ENCODE data around the gene ANKRD33. TPM values are rescaled to one million over a fixed set of nuclear protein-coding genes. Genes with fewer than 3 reads are reported as not detected.

The ANKRD33 gene
- total and polyA plus RNA-seq, 2 of the 4 experiments (the other 2 are of a cell fraction), result under 0.01 to 0.03 TPM

GRCh38 chr12:51921017-51921725, 33.3 kb downstream of the ANKRD33 start:
- intact Hi-C loops (cut with micrococcal nuclease) (no loop called here), dilution Hi-C loops (cut with HindIII; ENCODE audit: low sequenced_read_pairs, unreplicated experiment) (no loop called here), in situ Hi-C loops (cut with MboI; ENCODE audit: low sequenced_read_pairs) (no loop called here)
- WGBS, 2 experiments (ENCODE audit: extremely low coverage in 2 of 2, insufficient read length in 1 of 2), result 63% methylated on average over 5 of the region's 7 CpGs; no CpG with 5 or more reads in 1 of the 2 experiments
- H3K14ac ChIP-seq (replicated peaks; ENCODE audit: low read depth, low read length), result no peak overlapping the region
- H2AFZ ChIP-seq (replicated peaks; ENCODE audit: low read length, poor library complexity), result peak overlapping the region; percentile 19
- no peaks in the 10 kb centered on the region; a peak in 1 of 4 replicates for H3K79me1 ChIP-seq (ENCODE audit: low read depth in 1 of 2, low read length in 2 of 2)
- no peak overlapping the region for H3K9ac ChIP-seq (ENCODE audit: low read depth, low read length)
- no peak overlapping the region for H3K27ac ChIP-seq (ENCODE audit: insufficient read depth, low read length)
- no peak overlapping the region for H4K5ac ChIP-seq (ENCODE audit: low read depth, low read length)
- no peaks in the 10 kb centered on the region for H3K9me3 ChIP-seq (ENCODE audit: control insufficient read depth, insufficient read depth, low read length)
- ChIA-PET CTCF (interaction anchor here (0.6 kb wide), 1 partner anchor 1403 kb away, joined by 3 read pairs; no protein-coding TSS in a partner anchor), POLR2A (ENCODE audit: unreplicated experiment) (interaction anchor here (0.9 kb wide), 1 partner anchor 9 kb away, joined by 3 read pairs; no protein-coding TSS in a partner anchor)
- no peak overlapping the region for H2BK5ac ChIP-seq (ENCODE audit: low read depth, low read length, poor library complexity, severe bottlenecking)
- H3K18ac ChIP-seq (ENCODE audit: low read depth, low read length), result no peak overlapping the region
- ATAC-seq (ENCODE audit: low read depth) (no peak), DNase-seq (no peak)
- no peaks in the 10 kb centered on the region for H3K27me3 ChIP-seq (ENCODE audit: control insufficient read depth, insufficient read depth, low read length)
- H3K9me1 ChIP-seq (ENCODE audit: insufficient read depth, low read length), result peaks cover 13% of the 10 kb centered on the region
- BruUV-seq (replicated peaks), result no TSS peak
- H4K20me1 ChIP-seq (ENCODE audit: insufficient read depth, low read length), result no peaks in the 10 kb centered on the region
- no peak overlapping the region for H2BK20ac ChIP-seq (ENCODE audit: low read depth, low read length)
- no peak overlapping the region for H2BK15ac ChIP-seq (ENCODE audit: low read depth, low read length)
- no peak overlapping the region for H4K8ac ChIP-seq (ENCODE audit: low read depth in 2 of 2, low read length in 2 of 2)
- no peak overlapping the region for H3K4ac ChIP-seq (ENCODE audit: low read depth, low read length)
- H2AK5ac ChIP-seq (ENCODE audit: low read depth, low read length), result no peak overlapping the region
- H2BK120ac ChIP-seq (ENCODE audit: low read depth, low read length), result no peak overlapping the region
- no peak overlapping the region for H3K4me2 ChIP-seq (ENCODE audit: low read depth, low read length)
- no peak overlapping the region for H3K4me3 ChIP-seq (ENCODE audit: insufficient read depth, low read depth, low read length)
- peaks cover 16% of the 10 kb centered on the region for H3K4me1 ChIP-seq (ENCODE audit: control insufficient read depth, insufficient read depth, low read length)
- no peak overlapping the region for H2AK9ac ChIP-seq (replicated peaks; ENCODE audit: low read depth, low read length, poor library complexity)
- H3K56ac ChIP-seq (ENCODE audit: extremely low read depth, insufficient read depth, low read length), result no peak overlapping the region
- H3K23ac ChIP-seq (ENCODE audit: low read depth, low read length), result no peak overlapping the region; the same call in 1 of the 2 replicates
- no peaks in the 10 kb centered on the region; the same call in 1 of the 2 replicates for H3K36me3 ChIP-seq (ENCODE audit: control insufficient read depth, insufficient read depth, low read length)
- no peak overlapping the region for H4K91ac ChIP-seq (ENCODE audit: insufficient read depth, low read depth, low read length)
- TF ChIP-seq MAFK (IDR thresholded peaks at IDR 0.05; ENCODE audit: low read depth, low read length), result no peak
- no peak for TF ChIP-seq SMC3 (IDR thresholded peaks at IDR 0.05; ENCODE audit: low read depth, low read length)
- no peak for TF ChIP-seq CEBPB (IDR thresholded peaks at IDR 0.05; ENCODE audit: low read depth, low read length)
- TF ChIP-seq USF2 (IDR thresholded peaks at IDR 0.05; ENCODE audit: low read depth, low read length), result no peak
- TF ChIP-seq MXI1 (IDR thresholded peaks at IDR 0.05; ENCODE audit: borderline replicate concordance, low read depth, low read length), result no peak
- no peak for TF ChIP-seq RFX5 (IDR thresholded peaks at IDR 0.05; ENCODE audit: low read depth, low read length)
- TF ChIP-seq RCOR1 (IDR thresholded peaks at IDR 0.05; ENCODE audit: insufficient replicate concordance, low read length), result no peak
- TF ChIP-seq MAZ (IDR thresholded peaks at IDR 0.05; ENCODE audit: borderline replicate concordance, low read depth, low read length), result no peak
- no peak for TF ChIP-seq POLR2A (IDR thresholded peaks at IDR 0.05; ENCODE audit: low read depth, low read length)
- TF ChIP-seq RAD21 (IDR thresholded peaks at IDR 0.05; ENCODE audit: low read length), result no peak
- TF ChIP-seq NFE2L2 (IDR thresholded peaks at IDR 0.05; ENCODE audit: low read depth, low read length), result no peak
- no peak for TF ChIP-seq CTCF (conservative IDR thresholded peaks at IDR 0.05; ENCODE audit: low read depth, low read length)
- TF ChIP-seq CHD1 (IDR thresholded peaks at IDR 0.05; ENCODE audit: low read depth, low read length), result no peak
- TF ChIP-seq ELK1 (IDR thresholded peaks at IDR 0.05; ENCODE audit: borderline replicate concordance, low read depth, low read length), result no peak
- no peak for TF ChIP-seq FOS (IDR thresholded peaks at IDR 0.05; ENCODE audit: low read depth, low read length)

Data from IMR-90 (cell line).